WERI-Rb-1 (cell line): ENCODE data around the gene CCDC154.

Experiments used
- DNase-seq: peaks from one replicate; pipeline ENCODE4 v3.0.0-alpha.2; 2020
- H3K27ac ChIP-seq: fragments of 250-450 bp; sonication (Bioruptor Pico); 2 replicates; pipeline ENCODE4 v1.5.1; 2020; ENCODE audit warnings: mild to moderate bottlenecking, moderate library complexity
- H3K27me3 ChIP-seq: fragments of 250-450 bp; sonication (Bioruptor Pico); 2 replicates; pipeline ENCODE4 v1.5.1; 2021; ENCODE audit warnings: mild to moderate bottlenecking, low read depth, moderate library complexity; ENCODE audit not compliant: insufficient read depth, severe bottlenecking
- H3K36me3 ChIP-seq: fragments of 250-450 bp; sonication (Bioruptor Pico); 2 replicates; pipeline ENCODE4 v1.5.1; 2020; ENCODE audit warnings: mild to moderate bottlenecking, moderate library complexity
- H3K4me3 ChIP-seq: 2 replicates; pipeline ENCODE4 v1.5.1; 2011; ENCODE audit warnings: low read depth, mild to moderate bottlenecking, control low read depth, low read length
- H3K9me3 ChIP-seq: fragments of 250-450 bp; sonication (Bioruptor Pico); 2 replicates; pipeline ENCODE4 v1.5.1; 2021; ENCODE audit warnings: mild to moderate bottlenecking, moderate library complexity; ENCODE audit not compliant: severe bottlenecking
- CTCF ChIP-seq: IDR thresholded peaks from 2 replicates; pipeline ENCODE4 v1.5.1; 2011; ENCODE audit warnings: low read depth, mild to moderate bottlenecking, control low read depth, inconsistent platforms, low read length

CCDC154 gene

GRCh38 chr16:1437606-1438005 lies 6.8 kb downstream of the CCDC154 start:
- Histone ChIP-seq H3K4me3 (no peak overlapping the region), H3K36me3 (no peaks in the 10 kb centered on the region), H3K27ac (no peak overlapping the region), H3K27me3 (no peaks in the 10 kb centered on the region), H3K9me3 (no peaks in the 10 kb centered on the region)
- no peak for TF ChIP-seq CTCF
- no peak for DNase-seq

- no peaks in the 10 kb centered on the region for H3K27me3 ChIP-seq
- DNase-seq: no peak
- H3K4me3 ChIP-seq: no peak overlapping the region
- H3K36me3 ChIP-seq: no peaks in the 10 kb centered on the region
- no peak for TF ChIP-seq CTCF
- no peak overlapping the region for H3K27ac ChIP-seq
- no peaks in the 10 kb centered on the region for H3K9me3 ChIP-seq
Measured at GRCh38 chr16:1436731-1437355, 7.5 kb downstream of the CCDC154 start.

GRCh38 chr16:1435921-1436697 lies 8.2 kb downstream of the CCDC154 start:
- DNase-seq: no peak
- no peaks in the 10 kb centered on the region for H3K36me3 ChIP-seq
- H3K27me3 ChIP-seq: no peaks in the 10 kb centered on the region
- H3K9me3 ChIP-seq: no peaks in the 10 kb centered on the region
- 0 out of 2 replicates have a peak, but pooled peaks have one; percentile 12 for TF ChIP-seq CTCF
- no peak overlapping the region for H3K4me3 ChIP-seq
- no peak overlapping the region for H3K27ac ChIP-seq

GRCh38 chr16:1434644-1435592 lies 9.4 kb downstream of the CCDC154 start:
- H3K36me3 ChIP-seq: no peaks in the 10 kb centered on the region
- DNase-seq: no peak
- no peak for TF ChIP-seq CTCF
- H3K27ac ChIP-seq: no peak overlapping the region
- no peaks in the 10 kb centered on the region for H3K27me3 ChIP-seq
- H3K9me3 ChIP-seq: no peaks in the 10 kb centered on the region
- no peak overlapping the region for H3K4me3 ChIP-seq

- Histone ChIP-seq H3K4me3 (no peak overlapping the region), H3K27me3 (no peaks in the 10 kb centered on the region), H3K36me3 (no peaks in the 10 kb centered on the region), H3K9me3 (no peaks in the 10 kb centered on the region), H3K27ac (no peak overlapping the region)
- no peak for TF ChIP-seq CTCF
- no peak for DNase-seq
Measured at GRCh38 chr16:1433756-1434155, 10.6 kb downstream of the CCDC154 start.
